Body of pancreas (tissue), 4 donors: ENCODE data around the gene NAP1L1.

Experiments
- CTCF ChIP-seq, 7 experiments: fragments of 450-650 bp in 4 of 7; fragments of 200-600 bp in 3 of 7; sonication (generic) in 3 of 7; IDR thresholded peaks; one replicate each; pipeline ENCODE4 v1.5.1; 2016 to 2019; ENCODE audit warnings: antibody characterized with exemption in 7 of 7
- POLR2A ChIP-seq, 3 donors: fragments of 450-650 bp; IDR thresholded peaks; one replicate each; pipeline ENCODE4 v1.6.1; 2016; ENCODE audit warnings: antibody characterized with exemption in 3 of 3, mild to moderate bottlenecking in 2 of 3

DNA sequence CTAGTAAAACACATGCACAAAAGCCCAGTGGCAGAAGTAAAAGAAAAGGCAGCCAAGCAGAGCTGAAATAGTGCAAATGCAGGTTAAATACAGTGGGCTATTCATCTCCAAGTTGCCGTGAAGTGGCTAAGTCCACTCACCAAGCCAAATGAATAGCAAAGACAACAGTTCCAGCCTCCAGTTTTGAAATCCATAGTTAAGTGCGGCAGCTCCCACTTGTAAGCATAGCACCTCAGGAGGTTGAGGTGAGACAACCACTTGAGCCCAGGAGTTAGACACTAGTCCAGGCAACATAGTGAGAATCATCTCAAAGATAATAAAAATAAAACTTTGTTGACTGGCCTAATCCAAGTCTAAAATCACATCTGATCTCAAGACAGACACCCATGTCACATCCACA, 43.1 kb downstream of the NAP1L1 start:
- TF ChIP-seq CTCF (IDR thresholded peaks at IDR 0.05) (no peak), POLR2A (IDR thresholded peaks at IDR 0.05) (no peak)
